Stimulated activated CD4-positive, alpha-beta T cell treated with anti-CD3 and anti-CD28 coated beads, Interleukin-4, amount 100 ng/mL, for 24 hours (primary cell): ENCODE data around the gene LELP1.
A peak's percentile ranks its signal among the peaks of the same experiment; 100 is the strongest.

Experiments
- DNase-seq: peaks from one replicate; pipeline ENCODE4 v3.0.0-alpha.2; 2020

LELP1 gene

DNA sequence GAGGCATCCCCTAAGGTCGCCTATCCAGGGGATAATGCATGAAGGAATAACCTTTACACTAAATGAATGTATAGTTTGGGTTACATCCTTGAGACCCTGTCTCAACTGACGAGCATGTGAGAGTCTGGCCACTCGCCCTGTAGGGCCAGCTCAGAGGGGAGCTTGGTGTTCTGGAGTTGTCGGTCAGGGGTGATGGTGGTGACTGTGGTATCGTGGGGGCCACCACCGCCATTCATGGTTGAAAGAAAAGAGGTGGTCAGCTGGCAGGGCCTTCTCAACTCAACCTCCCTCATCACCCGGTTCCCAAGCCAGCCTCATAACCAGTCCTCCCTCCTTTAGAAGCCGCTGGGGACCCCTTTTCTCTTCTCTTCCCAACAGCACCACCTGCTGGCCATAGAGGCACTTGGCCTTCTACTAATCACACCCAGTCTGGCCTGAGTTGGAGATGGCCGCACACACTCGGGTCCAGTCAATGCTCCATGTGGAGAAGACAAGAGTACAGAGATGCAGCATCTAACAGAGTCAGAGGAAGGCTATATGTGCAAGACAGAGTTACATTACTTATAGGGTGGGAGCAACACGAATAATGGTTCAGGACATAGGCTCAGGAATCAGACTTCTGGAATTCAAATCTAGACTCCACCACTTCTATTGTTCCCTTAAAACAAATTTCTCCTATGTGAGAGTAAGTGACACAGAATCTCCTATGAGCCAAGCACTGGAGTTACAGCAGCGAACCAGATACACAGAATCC lies 26.0 kb downstream of the LELP1 start:
- DNase-seq = peak; percentile 10

DNA sequence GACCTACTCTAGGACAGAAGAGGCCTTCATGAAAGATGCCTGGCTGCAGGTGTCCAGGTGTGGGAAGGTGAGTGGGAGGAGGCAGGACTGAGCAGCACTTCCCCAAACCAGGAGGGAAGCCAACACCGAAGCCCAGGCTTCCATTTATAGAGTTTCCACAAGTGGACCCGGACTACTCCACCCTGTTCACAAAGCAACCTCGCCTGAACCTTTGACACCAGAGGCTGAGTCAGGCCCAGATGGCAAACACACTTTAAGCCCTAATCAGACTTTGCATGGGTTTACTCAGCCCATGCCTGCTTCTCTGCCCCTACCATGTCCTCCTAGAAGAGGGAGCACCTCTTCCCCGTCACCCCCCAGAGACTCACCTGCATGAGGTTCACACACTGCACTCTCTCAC lies 28.1 kb downstream of the LELP1 start:
- DNase-seq = no peak

DNA sequence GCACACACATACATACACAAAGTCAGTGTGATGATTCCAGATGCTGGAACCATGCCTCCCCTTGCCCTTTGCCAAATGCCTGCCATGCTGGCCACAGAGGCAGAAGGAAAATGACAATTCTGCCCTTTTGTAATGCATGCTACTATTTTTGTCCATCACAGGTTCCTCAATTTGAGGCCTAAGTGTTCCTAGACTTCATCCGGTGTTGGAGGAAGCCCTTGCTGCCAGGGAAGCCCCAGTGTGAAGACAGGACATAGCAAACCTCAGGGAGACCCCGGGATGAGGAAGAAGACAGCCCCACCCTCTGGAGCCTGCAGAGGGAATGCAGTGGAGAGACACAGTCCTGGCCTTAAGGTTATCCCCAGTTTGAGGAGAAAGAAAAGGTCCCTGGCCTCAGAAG lies 28.6 kb downstream of the LELP1 start:
- DNase-seq = no peak

DNA sequence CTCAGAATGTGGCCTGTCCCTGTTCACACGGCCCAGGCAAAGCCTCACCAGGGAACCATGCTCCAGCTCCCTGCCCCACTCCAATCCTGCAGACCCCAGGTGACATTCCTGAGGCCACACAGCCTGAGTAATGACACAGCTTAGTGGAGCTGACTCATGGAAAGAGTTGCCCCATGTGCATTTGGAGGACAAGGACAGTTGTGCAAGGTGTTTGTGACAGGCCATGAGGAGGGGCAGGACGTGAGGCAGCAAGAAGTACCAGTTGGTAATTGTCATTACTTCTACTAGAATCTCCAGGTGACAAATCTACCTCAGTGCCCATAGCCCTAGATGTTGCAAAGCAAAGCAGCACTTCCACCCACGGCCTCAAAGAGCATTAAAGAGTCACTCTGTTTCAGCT lies 29.3 kb downstream of the LELP1 start:
- DNase-seq = no peak

DNA sequence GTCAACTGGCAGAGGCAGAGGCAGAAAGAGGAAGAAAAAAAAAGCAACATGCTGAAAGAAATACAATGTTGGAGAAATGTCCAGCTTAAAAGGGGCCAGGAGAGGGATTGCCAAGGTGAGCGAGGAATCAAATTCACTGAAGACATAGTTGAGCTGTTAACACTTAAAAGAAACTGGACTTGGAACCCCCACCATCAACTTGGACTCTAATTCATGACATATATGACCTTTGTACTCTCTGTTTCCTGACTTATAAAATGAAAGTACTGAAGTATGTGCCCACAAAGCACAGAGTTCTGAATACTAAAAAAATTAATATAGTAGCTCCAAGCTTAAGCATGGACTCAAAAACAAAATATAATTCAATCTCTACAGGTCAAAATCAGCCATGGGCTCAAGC lies 30.2 kb downstream of the LELP1 start:
- DNase-seq = no peak

DNA sequence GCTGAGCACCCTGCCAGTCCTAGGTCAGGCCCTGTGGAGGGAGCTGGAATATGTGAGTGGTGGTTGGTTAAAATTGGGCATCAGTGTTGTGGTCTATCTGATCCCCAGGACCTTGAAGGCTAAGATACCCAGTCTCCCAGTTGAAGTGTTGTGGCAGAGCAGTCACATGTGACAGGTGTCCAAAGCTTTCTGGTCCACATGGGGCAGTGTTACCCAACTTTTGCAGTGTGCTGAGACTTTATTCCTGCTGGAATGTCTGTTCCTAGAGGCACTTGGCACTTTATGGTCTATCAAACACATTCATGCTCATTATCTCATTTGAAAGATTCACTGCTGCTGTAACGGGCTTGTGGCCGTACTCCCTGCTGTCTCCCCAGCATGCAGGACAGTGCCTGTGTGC lies 35.3 kb downstream of the LELP1 start:
- no peak for DNase-seq

DNA sequence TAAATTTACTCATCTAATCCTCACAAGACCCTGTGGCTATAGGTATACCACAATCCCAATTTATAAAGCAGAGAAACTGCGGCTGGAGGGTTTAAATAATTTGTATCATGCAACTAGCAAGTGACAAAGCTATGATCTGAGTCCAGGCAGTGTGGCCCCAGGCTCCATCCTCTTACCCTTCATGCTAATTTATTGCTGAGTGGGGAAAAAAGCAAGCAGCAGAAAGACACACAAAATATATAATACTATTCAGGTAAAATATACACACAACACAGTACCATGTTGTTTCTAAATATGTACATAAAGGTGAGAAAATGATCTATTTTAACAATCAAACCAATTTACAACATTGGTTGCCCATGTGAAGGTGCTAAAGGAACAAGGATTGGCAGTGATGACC lies 38.9 kb downstream of the LELP1 start:
- DNase-seq = no peak

DNA sequence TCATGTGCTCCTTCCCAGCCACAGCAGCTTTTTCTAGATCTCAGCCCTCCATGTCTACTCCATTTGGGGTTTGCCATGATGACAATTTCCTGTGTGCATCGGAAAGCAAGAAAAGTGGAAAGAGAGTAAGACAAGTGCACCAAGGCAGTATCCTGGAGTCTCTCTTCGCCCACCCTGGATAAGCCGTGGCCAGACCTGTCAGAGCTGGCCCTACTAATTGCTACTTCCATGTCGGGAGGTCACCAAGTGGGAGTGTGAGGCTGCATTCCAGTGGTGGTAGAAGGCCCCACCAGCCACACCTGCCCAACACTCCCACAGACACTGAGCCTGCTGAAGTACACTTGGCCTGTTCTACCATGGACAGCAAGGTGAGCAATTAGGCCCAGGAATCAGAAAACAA lies 42.2 kb downstream of the LELP1 start:
- no peak for DNase-seq

DNA sequence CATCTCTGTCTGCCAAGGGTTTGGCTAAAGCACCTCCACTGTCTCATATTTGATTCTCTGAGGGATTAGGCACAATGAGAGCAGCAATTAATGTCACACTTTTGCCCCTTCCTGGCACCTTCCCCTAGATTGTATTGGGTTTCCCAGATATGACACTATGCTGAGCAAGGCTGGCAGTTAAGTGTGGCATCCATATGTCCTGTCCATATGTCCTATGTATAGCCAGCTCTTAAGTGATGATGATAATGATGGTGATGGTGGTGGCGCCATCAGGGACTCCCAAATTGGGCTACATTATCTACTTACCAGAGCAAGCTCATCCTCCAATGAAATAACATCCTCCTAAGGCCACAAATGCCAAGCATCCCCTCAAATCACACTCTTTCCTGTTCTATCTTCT lies 42.8 kb downstream of the LELP1 start:
- DNase-seq = no peak

DNA sequence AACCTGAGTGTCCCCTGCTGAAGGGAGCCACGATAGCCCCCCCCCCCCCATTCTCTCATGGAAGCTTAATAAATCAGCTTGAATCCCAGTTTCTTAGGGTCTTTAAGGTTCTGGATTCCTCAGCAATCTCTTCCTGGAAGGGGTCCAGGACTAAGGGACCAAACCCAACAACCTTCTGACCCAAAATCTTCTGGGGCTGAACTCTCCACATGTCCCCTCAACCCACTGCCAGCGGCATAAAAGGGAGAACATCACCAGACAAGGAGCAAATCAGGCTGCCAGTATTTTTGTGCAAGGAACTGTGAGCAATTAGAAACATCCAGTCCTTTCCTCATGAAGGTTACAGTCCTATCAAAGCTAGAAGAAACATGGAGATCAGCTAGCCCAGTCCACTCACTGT lies 43.6 kb downstream of the LELP1 start:
- DNase-seq = no peak

DNA sequence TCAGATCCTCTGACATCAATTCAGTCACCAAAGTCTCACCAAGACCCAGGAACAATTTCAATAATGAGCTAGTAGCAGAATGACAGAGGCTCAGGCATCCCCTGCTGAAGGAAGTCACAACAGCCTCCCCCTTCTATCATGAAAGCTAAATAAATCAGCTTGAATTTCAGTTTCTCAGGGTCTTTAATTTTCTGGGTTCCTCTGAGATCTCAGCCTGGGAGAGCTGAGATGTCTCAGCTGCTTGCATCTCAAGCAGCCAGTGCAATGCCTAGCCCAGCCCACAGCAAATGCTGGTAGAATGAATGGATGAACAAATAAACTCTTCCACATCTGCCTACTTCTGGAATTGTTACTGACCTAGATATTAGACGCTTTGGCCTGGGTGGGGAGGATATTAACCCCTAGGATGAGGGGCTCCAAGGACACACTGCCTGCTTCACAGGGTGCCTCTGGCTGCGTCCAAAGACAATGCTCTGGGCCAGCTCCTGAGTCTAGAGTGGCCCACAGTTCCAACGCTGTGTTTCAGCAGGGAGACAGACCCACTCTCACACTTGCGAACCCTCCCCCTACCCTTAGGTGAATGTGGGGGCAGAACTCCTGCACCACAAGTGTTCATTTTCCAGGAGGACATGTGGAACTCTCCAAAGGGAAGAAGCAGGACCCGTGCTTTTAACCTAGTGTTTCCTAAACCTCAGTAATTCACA lies 45.1 kb downstream of the LELP1 start:
- DNase-seq = no peak

DNA sequence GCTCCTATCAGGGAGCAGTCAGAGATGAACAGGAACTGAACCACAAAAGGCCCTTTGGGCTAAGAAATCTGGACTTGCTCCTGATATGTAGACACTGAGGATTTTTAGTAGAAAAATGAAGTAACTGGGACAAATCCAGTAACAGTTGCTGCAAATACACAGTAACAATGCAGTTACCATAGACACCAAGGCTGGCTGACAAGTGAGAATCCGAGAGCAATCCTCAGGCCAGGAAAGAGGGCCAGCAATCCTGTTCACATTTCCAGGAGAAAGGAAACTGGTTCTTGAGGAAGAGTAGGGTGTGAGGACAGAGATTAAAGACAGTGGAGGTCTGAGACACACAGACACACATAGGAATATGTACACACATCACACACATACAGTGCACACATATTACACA lies 46.9 kb downstream of the LELP1 start:
- DNase-seq = no peak

DNA sequence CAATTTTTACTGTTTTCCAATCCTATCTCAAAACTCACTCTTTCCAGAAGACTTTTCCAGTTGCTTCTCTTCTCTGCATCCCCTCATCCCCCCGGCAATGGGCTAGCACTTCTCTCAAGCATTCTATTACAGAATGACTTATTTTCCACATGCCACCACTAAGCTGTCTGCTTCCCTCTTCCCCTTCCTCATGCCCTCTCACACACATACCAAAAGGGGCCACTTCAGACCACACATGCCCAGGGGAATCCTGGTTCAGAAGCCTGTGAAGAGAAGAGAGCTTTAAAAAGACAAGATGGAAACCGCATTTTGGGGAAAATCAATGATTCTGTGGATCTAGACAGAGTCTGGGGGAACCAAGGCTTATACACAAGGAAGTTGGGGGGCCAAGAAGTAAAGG lies 47.9 kb downstream of the LELP1 start:
- DNase-seq = no peak

DNA sequence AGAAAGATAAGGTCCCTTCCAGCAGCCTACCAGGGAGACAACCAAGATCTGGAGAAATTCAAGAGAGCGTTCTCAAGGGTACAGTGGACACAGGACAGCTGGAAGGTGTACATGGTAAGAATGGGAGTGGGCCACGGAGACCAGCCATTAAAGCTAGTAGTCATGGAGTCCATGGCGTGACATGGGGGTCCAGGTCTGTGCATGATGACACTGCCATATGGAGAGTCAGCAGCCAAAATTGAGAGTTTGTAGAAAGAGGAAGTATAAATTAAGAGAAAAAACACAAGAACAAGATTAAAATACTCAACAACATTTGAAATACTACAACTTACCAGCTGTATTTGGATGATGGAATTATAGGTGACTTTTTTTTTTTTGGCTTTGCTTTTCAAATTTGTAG lies 48.3 kb downstream of the LELP1 start:
- DNase-seq = no peak

DNA sequence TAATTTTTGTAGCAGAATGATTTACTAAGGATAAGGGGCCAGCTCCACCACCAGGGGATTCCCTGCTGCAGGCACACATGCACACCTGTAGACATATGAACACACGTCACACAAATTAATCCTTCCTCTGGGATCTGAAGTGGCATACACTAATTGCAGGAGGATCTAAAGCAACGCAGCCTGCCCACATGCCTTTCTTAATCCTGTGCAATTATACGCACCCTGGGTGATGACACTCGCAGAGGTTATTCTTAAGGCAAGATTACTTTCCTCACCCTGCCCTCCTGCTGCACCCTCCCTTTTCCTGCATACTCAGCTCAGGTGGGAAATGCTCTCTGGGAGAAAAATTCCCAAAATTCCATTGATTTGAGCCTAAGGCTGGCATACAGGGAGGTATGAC lies 48.8 kb downstream of the LELP1 start:
- no peak for DNase-seq

DNA sequence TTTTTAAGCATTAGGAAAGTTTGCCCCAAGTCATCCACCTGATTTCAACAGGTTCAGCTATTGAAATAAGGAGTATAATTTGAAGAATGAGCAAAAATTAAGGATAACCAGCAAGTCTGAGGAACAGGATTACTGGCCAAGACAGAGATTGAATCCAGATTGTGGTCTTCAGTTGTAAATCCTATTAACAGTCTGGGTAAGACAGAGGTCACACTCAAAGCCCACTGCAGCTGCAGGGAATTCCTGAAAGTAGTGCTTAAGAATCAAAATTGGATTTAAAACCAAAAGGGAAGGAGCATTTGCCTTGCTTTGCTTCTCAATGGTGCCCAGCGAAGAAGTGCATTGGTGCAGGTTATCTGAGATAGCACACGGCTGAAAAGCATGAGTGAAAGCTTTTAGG lies 49.8 kb downstream of the LELP1 start:
- no peak for DNase-seq

DNA sequence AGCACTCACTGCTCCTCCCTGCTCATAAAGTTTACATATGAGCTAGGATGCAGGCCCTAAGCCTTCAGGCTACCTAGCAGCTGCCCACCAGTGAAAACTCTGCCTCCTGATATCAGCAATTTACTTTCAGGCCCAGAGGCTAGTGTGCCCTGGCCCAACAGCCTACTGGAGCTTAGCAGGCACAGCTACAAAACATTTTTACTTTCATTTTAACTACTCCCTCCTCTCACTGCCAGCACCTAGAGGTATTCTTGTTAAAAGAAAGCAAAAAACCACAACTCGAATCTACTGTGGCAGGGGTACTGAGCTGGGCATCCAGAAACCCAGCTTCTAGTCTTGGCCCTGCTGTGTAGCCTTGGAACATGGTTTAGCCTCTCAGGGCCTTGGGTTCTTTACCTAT lies 50.5 kb downstream of the LELP1 start:
- DNase-seq = no peak
